ENCODE results near the gene AXIN2.
A peak's percentile ranks its signal among the peaks of the same experiment; 100 is the strongest.

AXIN2 gene

GRCh38 chr17:65561452-65562205 is at the start of gene AXIN2:
TSS of gene AXIN2 (minus strand) at chr17:65561648. CDS start at chr17:65558620, 3,028 bp downstream.
- DNase-seq (ENCODE audit: low spot score) (peak; percentile 100), FAIRE-seq (peak; percentile 95)

GRCh38 chr17:65609749-65610148 is 48.3 kb upstream of the AXIN2 start:
- DNase-seq (ENCODE audit: low spot score) (no peak), FAIRE-seq (no peak)

- FAIRE-seq (no peak), DNase-seq (ENCODE audit: low spot score) (no peak)
Measured at GRCh38 chr17:65609286-65609685, 47.8 kb upstream of the AXIN2 start.

- FAIRE-seq, result no peak
- DNase-seq (ENCODE audit: low spot score), result no peak
Measured at GRCh38 chr17:65604070-65604469, 42.6 kb upstream of the AXIN2 start.

GRCh38 chr17:65601881-65602280 is 40.4 kb upstream of the AXIN2 start:
- FAIRE-seq (no peak), DNase-seq (ENCODE audit: low spot score) (no peak)

GRCh38 chr17:65601145-65601544 is 39.7 kb upstream of the AXIN2 start:
- FAIRE-seq (no peak), DNase-seq (ENCODE audit: low spot score) (no peak)

GRCh38 chr17:65600518-65600917 is 39.1 kb upstream of the AXIN2 start:
- DNase-seq (ENCODE audit: low spot score), result no peak
- FAIRE-seq, result no peak

GRCh38 chr17:65599650-65600049 is 38.2 kb upstream of the AXIN2 start:
- DNase-seq (ENCODE audit: low spot score) (no peak), FAIRE-seq (no peak)

- FAIRE-seq (no peak), DNase-seq (ENCODE audit: low spot score) (no peak)
Measured at GRCh38 chr17:65598746-65599145, 37.3 kb upstream of the AXIN2 start.

- FAIRE-seq (no peak), DNase-seq (ENCODE audit: low spot score) (no peak)
Measured at GRCh38 chr17:65595071-65595656, 33.7 kb upstream of the AXIN2 start.

GRCh38 chr17:65593855-65594845 is 32.7 kb upstream of the AXIN2 start:
- DNase-seq (ENCODE audit: low spot score) (no peak), FAIRE-seq (no peak)

- DNase-seq (ENCODE audit: low spot score), result no peak
- FAIRE-seq, result no peak
Measured at GRCh38 chr17:65593092-65593854, 31.8 kb upstream of the AXIN2 start.

- DNase-seq (ENCODE audit: low spot score), result no peak
- FAIRE-seq, result no peak
Measured at GRCh38 chr17:65592125-65592965, 30.9 kb upstream of the AXIN2 start.

GRCh38 chr17:65589321-65589720 is 27.9 kb upstream of the AXIN2 start:
- DNase-seq (ENCODE audit: low spot score), result no peak
- no peak for FAIRE-seq

GRCh38 chr17:65588181-65588808 is 26.8 kb upstream of the AXIN2 start:
- FAIRE-seq (peak; percentile 75), DNase-seq (ENCODE audit: low spot score) (no peak)

GRCh38 chr17:65587534-65588180 is 26.2 kb upstream of the AXIN2 start:
- FAIRE-seq, result no peak
- no peak for DNase-seq (ENCODE audit: low spot score)

- FAIRE-seq (no peak), DNase-seq (ENCODE audit: low spot score) (no peak)
Measured at GRCh38 chr17:65586899-65587298, 25.5 kb upstream of the AXIN2 start.

GRCh38 chr17:65584604-65585521 is 23.4 kb upstream of the AXIN2 start:
- FAIRE-seq (no peak), DNase-seq (ENCODE audit: low spot score) (no peak)

Measured in urothelium cell line (cell line).